GM19351 (cell line): ENCODE data around the gene RAB39B.
"Not testable (repeated sequence)": the region's sequence is repeated elsewhere in the genome, so short reads cannot be mapped to it uniquely, and the experiment has no call there.

Source experiments
- ATAC-seq: cut with Tn5 transposase; IDR thresholded peaks from one replicate; pipeline ENCODE4 v1.9.1; 2021; ENCODE audit warnings: mild to moderate bottlenecking, moderate library complexity; ENCODE audit not compliant: unreplicated experiment

Gene RAB39B, protein sequence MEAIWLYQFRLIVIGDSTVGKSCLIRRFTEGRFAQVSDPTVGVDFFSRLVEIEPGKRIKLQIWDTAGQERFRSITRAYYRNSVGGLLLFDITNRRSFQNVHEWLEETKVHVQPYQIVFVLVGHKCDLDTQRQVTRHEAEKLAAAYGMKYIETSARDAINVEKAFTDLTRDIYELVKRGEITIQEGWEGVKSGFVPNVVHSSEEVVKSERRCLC

GRCh38 chrX:155263854-155264628, at the start of gene RAB39B:
TSS of gene RAB39B (minus strand) at chrX:155264491. CDS start at chrX:155264288, 203 bp downstream.
- ATAC-seq = peak; percentile 90

- ATAC-seq = no peak
Observed at GRCh38 chrX:155313766-155314165, 49.5 kb upstream of the RAB39B start.

DNA sequence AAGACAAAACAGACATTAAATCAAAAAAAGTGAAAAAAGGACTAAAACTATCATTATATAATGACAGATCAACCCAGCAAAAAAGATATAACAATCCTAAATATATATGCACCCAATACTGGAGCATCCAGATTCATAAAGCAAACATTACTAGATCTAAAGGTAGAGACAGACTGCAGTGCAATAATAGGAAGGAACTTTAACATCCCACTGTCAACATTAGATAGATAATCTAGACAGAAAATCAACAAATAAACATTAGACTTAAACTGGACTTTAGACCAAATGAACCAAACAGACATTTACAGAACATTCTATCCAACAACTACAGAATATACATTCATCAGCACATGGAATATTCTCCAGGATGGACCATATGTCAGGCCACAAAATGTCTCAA, 29.5 kb upstream of the RAB39B start:
- ATAC-seq = no peak

GRCh38 chrX:155279873-155280272, 15.6 kb upstream of the RAB39B start:
- ATAC-seq = no peak

DNA sequence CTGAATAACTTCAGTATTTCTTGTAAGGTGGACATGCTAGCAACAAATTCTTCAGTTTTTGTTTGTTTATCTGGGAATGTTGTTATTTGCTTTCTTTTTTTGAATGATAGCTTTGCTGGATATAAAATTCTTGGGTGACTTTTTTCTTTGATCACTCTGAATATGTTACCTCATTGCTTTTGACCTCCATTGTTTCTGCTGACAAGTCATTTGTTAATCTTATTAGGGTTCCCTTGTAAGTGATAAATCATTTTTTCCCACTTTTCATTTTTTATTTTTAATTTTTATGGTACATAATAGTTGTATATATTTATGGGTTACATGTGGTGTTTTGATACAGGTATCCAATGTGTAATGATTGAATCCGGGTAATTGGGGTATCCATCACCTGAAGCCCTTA, 6.7 kb upstream of the RAB39B start:
- no peak for ATAC-seq

DNA sequence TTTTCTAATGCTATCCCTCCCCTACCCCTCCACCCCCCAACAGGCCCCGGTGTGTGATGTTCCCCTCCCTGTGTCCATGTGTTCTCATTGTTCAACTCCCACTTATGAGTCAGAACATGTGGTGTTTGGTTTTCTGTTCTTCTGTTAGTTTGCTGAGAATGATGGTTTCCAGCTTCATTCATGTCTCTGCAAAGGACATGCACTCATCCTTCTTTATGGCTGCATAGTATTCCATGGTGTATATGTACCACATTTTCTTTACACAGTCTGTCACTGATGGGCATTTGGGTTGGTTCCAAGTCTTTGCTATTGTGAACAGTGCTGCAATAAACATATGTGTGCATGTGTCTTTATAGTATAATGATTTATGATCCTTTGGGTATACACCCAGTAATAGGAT, 3.7 kb upstream of the RAB39B start:
- ATAC-seq = not testable (repeated sequence)

DNA sequence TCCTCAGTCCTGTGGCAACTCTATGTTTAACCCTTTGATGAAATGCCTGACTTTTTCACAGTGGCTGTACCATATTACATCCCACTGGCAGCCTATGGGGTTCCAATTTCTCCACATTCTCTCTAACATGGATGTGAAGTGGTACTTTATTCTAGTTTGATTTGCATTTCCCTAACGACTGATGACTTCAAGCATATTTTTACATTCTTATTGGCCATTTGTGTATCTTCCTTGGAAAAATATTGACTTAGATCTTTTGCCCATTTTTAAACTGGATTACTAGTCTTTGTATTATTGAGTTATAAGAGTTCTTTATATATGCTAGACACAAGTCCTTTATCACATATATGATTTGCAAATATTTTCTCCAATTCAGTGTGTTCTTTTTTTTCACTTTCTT, 2.1 kb upstream of the RAB39B start:
- no peak for ATAC-seq

GRCh38 chrX:155262970-155263754, 1.1 kb downstream of the RAB39B start:
- no peak for ATAC-seq

DNA sequence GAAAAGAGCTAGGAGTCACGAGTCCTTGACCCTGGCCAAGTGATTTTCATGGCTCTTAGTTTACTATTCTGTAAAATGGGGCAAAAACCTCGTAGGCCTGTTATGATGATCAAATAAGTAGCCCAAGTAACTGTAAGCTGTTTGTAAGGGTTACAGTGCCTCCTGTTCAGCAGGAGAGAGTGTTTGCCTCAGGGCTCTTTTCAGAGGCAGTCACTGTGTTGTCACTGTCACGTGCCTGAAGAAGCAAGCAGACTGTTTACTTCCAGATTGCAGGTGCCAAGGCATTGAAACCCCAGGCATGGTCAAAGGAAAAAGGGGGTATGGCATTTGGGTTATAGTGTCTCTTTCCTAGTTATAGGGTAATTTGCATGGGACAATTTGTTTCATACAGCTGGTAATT, 4.5 kb downstream of the RAB39B start:
- no peak for ATAC-seq

DNA sequence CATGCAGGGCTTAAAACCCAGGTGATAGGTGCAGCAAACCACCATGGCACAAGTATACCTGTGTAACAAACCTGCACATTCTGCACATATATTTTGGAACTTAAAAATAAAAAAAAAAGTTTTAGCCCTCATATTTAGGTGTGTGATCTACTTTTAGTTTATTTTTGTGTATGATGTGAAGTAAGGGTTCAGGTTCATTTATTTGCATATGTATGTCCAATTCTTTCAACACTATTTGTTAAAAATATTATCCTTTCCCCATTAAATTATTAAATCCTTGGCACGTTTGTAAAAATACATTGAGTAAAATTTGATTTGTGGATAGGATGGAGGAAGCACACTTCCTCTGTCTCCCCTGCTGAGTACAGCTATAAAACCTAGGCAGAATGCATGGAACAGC, 12.9 kb downstream of the RAB39B start:
- no peak for ATAC-seq

DNA sequence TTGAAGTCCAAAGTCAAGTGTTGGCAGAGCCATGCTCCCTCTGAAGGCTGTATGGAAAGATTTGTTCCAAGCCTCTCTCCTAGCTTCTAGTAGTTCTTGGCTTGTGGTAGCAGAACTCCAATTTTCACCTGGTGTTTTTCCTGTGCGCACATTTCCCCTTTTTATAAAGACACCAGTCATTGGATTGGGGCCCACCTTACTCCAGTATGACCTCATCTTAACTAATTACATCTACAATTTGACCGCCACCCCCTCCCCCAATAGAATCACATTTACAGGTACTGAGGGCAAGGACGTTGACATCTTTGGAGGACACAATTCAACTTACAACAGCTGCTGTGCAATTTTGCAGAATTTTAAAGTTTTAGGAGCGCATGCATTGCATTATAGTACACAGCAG, 16.8 kb downstream of the RAB39B start:
- ATAC-seq = no peak

GRCh38 chrX:155246748-155247147, 17.5 kb downstream of the RAB39B start:
- no peak for ATAC-seq

DNA sequence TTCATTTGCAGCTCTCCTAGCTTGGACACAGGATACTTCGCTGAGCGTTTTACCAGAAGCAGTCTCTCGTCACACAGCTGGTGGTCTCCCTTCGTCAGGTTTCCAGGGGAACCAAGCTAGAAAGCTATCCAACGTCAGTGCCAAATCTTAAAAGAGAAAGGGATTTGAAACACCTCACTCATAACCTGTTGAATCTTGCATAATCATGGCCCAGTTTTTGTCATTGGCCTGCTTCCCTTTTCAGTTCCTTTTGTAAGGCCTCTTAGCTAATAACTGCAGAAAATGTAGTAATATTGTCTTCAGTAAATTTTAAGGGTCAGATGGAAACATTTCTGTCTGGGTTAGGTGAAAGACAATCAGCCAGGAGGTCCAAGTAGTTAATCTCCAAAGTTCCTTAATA, 22.0 kb downstream of the RAB39B start:
- ATAC-seq = peak; percentile 47

GRCh38 chrX:155237719-155238118, 26.6 kb downstream of the RAB39B start:
- no peak for ATAC-seq

- no peak for ATAC-seq
Observed at GRCh38 chrX:155235891-155236290, 28.4 kb downstream of the RAB39B start.

GRCh38 chrX:155231163-155231562, 33.1 kb downstream of the RAB39B start:
- peak; percentile 91 for ATAC-seq

GRCh38 chrX:155225774-155226173, 38.5 kb downstream of the RAB39B start:
- ATAC-seq = no peak

- not testable (repeated sequence) for ATAC-seq
Observed at GRCh38 chrX:155223746-155224145, 40.5 kb downstream of the RAB39B start.

DNA sequence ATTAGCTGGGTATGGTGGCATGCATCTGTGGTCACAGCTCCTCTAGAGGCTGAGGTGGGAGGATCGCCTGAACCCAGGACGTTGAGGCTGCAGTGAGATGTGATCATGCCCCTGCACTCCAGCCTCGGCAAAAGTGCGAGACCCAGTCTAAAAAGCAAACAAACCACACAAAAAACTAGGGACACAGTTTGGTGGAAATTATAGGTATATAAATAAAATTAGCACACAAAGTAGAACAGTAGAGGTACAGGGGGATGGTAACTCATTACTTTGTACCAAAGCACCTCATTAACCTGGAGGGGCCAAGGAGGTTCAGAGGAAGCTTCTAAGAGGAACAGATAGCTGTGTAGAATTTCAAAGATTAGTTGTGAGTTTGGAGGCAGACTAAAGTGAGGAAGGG, 42.9 kb downstream of the RAB39B start:
- ATAC-seq = no peak

GRCh38 chrX:155218777-155219176, 45.5 kb downstream of the RAB39B start:
- ATAC-seq = no peak

GRCh38 chrX:155216940-155217440, 47.3 kb downstream of the RAB39B start:
- ATAC-seq = no peak
